Lower lobe of right lung (tissue), 2 donors: ENCODE results near the gene PRSS53. TPM values are rescaled to one million over a fixed set of nuclear protein-coding genes. Genes with fewer than 3 reads are reported as not detected.
A peak's percentile ranks its signal among the peaks of the same experiment; 100 is the strongest.

Experiments used
- ATAC-seq, 2 donors: fragments of 200-7000 bp; cut with Tn5 transposase; one replicate each; pipeline ENCODE4 v1.9.1; 2020 to 2022; ENCODE audit warnings: mild to moderate bottlenecking in 2 of 2, moderate library complexity in 2 of 2
- DNase-seq: peaks from one replicate; pipeline ENCODE4 v3.0.0-alpha.2; 2020
- H3K27ac ChIP-seq: fragments of 200-600 bp; one replicate; pipeline ENCODE4 v1.8.0; 2022
- H3K27me3 ChIP-seq: fragments of 200-600 bp; one replicate; pipeline ENCODE4 v1.8.0; 2022; ENCODE audit warnings: low read depth
- H3K36me3 ChIP-seq: fragments of 200-600 bp; one replicate; pipeline ENCODE4 v1.8.0; 2022; ENCODE audit warnings: mild to moderate bottlenecking
- H3K4me1 ChIP-seq: fragments of 200-600 bp; one replicate; pipeline ENCODE4 v1.8.0; 2022
- H3K4me3 ChIP-seq: fragments of 200-600 bp; one replicate; pipeline ENCODE4 v1.8.0; 2022; ENCODE audit warnings: mild to moderate bottlenecking
- H3K9me3 ChIP-seq: fragments of 200-600 bp; one replicate; pipeline ENCODE4 v1.8.0; 2022
- CTCF ChIP-seq: fragments of 200-600 bp; IDR thresholded peaks from one replicate; pipeline ENCODE4 v1.8.0; 2022; ENCODE audit warnings: antibody characterized with exemption, mild to moderate bottlenecking
- intact Hi-C: fragments of 100-400 bp; cut with DNase I; formaldehyde crosslinking; loops from one replicate; pipeline ENCODE4 v1.11.0; 2022
- total RNA-seq: library from RNA; stranded (reverse); fragmentation: NEBNext Ultra II Directional; extraction: Animal tissue kit (Norgen Biotek cat#: 25700); gene quantifications from one replicate; pipeline ENCODE4 v1.2.1, GENCODE V29; 2021
- donor health status: DM: no; HTN: yes; CAD: no; lungs with severe emphysema.

Gene PRSS53
- total RNA-seq, 1 donor from 2014 or later, result 2.4 TPM

- Histone ChIP-seq H3K36me3 (peaks cover 38% of the 10 kb centered on the region), H3K27me3 (no peaks in the 10 kb centered on the region), H3K4me1 (peaks cover 24% of the 10 kb centered on the region), H3K4me3 (peak overlapping the region; percentile 99), H3K9me3 (no peaks in the 10 kb centered on the region), H3K27ac (peak overlapping the region; percentile 97)
- no peak for DNase-seq
- no peak for ATAC-seq
- intact Hi-C loops, result no loop called here
- no peak for TF ChIP-seq CTCF
These were observed 13.9 kb downstream of the PRSS53 start for GRCh38 chr16:31074814-31075183.

- peak; percentile 99 for DNase-seq
- TF ChIP-seq CTCF, result no peak
- peak within 1 kb of the TSS; percentile 99 for H3K4me3 ChIP-seq
- peaks cover 32% of the 10 kb centered on the region for H3K36me3 ChIP-seq
- H3K27ac ChIP-seq, result peak within 1 kb of the TSS; percentile 97
- intact Hi-C loops, result no loop called here
- H3K27me3 ChIP-seq, result no peaks in the 10 kb centered on the region
- no peaks in the 10 kb centered on the region for H3K9me3 ChIP-seq
- peak; percentile 96 for ATAC-seq
- H3K4me1 ChIP-seq, result peaks cover 24% of the 10 kb centered on the region
These were observed 14.6 kb downstream of the PRSS53 start, which contains the start of the genes ZNF646 and ZNF668 for GRCh38 chr16:31073970-31074813. TSS of gene ZNF646 (plus strand) at chr16:31074422. CDS start at chr16:31076325, 1,903 bp downstream. TSS of gene ZNF668 (minus strand) at chr16:31074240. CDS start at chr16:31064459, 9,781 bp downstream.

- intact Hi-C loops, result no loop called here
These were observed 15.4 kb downstream of the PRSS53 start for GRCh38 chr16:31073142-31073969.

GRCh38 chr16:31072540-31073141, 16.1 kb downstream of the PRSS53 start:
- Histone ChIP-seq H3K9me3 (no peaks in the 10 kb centered on the region), H3K27me3 (no peaks in the 10 kb centered on the region), H3K4me3 (peak overlapping the region; percentile 99), H3K4me1 (peaks cover 24% of the 10 kb centered on the region), H3K27ac (peak overlapping the region; percentile 97), H3K36me3 (peaks cover 17% of the 10 kb centered on the region)
- intact Hi-C loops, result no loop called here
- DNase-seq (no peak), ATAC-seq (no peak)
- no peak for TF ChIP-seq CTCF

More at GRCh38 chr16:31073142-31073969, 15.4 kb downstream of the PRSS53 start:
- TF ChIP-seq CTCF, result no peak
- peak; percentile 92 to 94 for ATAC-seq
- peaks cover 24% of the 10 kb centered on the region for H3K4me1 ChIP-seq
- peak overlapping the region; percentile 99 for H3K4me3 ChIP-seq
- DNase-seq, result peak; percentile 94
- H3K27me3 ChIP-seq, result no peaks in the 10 kb centered on the region
- H3K27ac ChIP-seq, result peak overlapping the region; percentile 97
- H3K36me3 ChIP-seq, result peaks cover 24% of the 10 kb centered on the region
- no peaks in the 10 kb centered on the region for H3K9me3 ChIP-seq

GRCh38 chr16:31071861-31072260, 16.9 kb downstream of the PRSS53 start:
- ATAC-seq, result no peak
- no peaks in the 10 kb centered on the region for H3K27me3 ChIP-seq
- H3K27ac ChIP-seq, result peak overlapping the region; percentile 97
- peaks cover 9% of the 10 kb centered on the region for H3K36me3 ChIP-seq
- peak overlapping the region; percentile 99 for H3K4me3 ChIP-seq
- intact Hi-C loops, result no loop called here
- TF ChIP-seq CTCF, result no peak
- H3K9me3 ChIP-seq, result no peaks in the 10 kb centered on the region
- H3K4me1 ChIP-seq, result peaks cover 24% of the 10 kb centered on the region
- DNase-seq, result no peak
